ENCODE measurements around the gene NOTCH2.

The NOTCH2 gene

GRCh38 chr1:119935915-119936314 lies 133.5 kb downstream of the NOTCH2 start:
- H3K9ac ChIP-seq (ENCODE audit: low read length): no peak overlapping the region
- no peaks in the 10 kb centered on the region for H3K79me2 ChIP-seq (ENCODE audit: control insufficient read depth, insufficient read depth, low read length, poor library complexity)
- H3K4me3 ChIP-seq (ENCODE audit: low read depth, low read length): no peak overlapping the region
- peaks cover 0 to 2% of the 10 kb centered on the region in 2 experiments for H3K4me1 ChIP-seq (ENCODE audit: control insufficient read depth in 1 of 2, insufficient read depth in 2 of 2, low read length in 2 of 2)
- no peak for DNase-seq
- H4K12ac ChIP-seq (ENCODE audit: low read depth, low read length): no peak overlapping the region
- no peak overlapping the region for H3K27ac ChIP-seq (ENCODE audit: low read depth, low read length)
- no peak overlapping the region for H3K18ac ChIP-seq (ENCODE audit: low read length)
- H3K9me3 ChIP-seq (ENCODE audit: insufficient read depth, low read depth, low read length): no peaks in the 10 kb centered on the region
- H4K8ac ChIP-seq (ENCODE audit: low read depth, low read length): no peak overlapping the region
- no peak overlapping the region for H2BK12ac ChIP-seq (ENCODE audit: low read length)
- H2AFZ ChIP-seq (ENCODE audit: insufficient read depth, low read length, poor library complexity): no peak overlapping the region
- H3K4me2 ChIP-seq (ENCODE audit: low read length): no peak overlapping the region
- H3K23ac ChIP-seq (ENCODE audit: low read length): no peak overlapping the region
- H4K91ac ChIP-seq (ENCODE audit: low read depth, low read length): no peak overlapping the region
- H2AK5ac ChIP-seq (ENCODE audit: low read length): no peak overlapping the region
- peaks cover 11 to 26% of the 10 kb centered on the region in 2 experiments for H3K36me3 ChIP-seq (ENCODE audit: control insufficient read depth in 1 of 2, insufficient read depth in 2 of 2, low read length in 2 of 2)
- no peak overlapping the region for H2BK5ac ChIP-seq (ENCODE audit: low read depth, low read length, poor library complexity)
- no peak overlapping the region for H2BK120ac ChIP-seq (ENCODE audit: insufficient read depth, low read length, poor library complexity)
- H3K27me3 ChIP-seq (ENCODE audit: insufficient read depth, low read length): no peaks in the 10 kb centered on the region
- no peak overlapping the region for H3K4ac ChIP-seq (ENCODE audit: low read depth, low read length)
- no CpG with 5 or more reads among the region's 2 CpGs for WGBS (ENCODE audit: extremely low coverage, insufficient coverage, insufficient read length)
- H3K79me1 ChIP-seq (ENCODE audit: low read length): no peaks in the 10 kb centered on the region
- no peak overlapping the region for H3K14ac ChIP-seq (ENCODE audit: low read length)

- Histone ChIP-seq H3K4ac (ENCODE audit: low read depth, low read length) (no peak overlapping the region), H4K12ac (ENCODE audit: low read depth, low read length) (no peak overlapping the region), H3K14ac (ENCODE audit: low read length) (no peak overlapping the region), H3K36me3 (ENCODE audit: control insufficient read depth in 1 of 2, insufficient read depth in 2 of 2, low read length in 2 of 2) (peaks cover 11 to 24% of the 10 kb centered on the region in 2 experiments), H3K4me2 (ENCODE audit: low read length) (no peak overlapping the region), H2BK5ac (ENCODE audit: low read depth, low read length, poor library complexity) (no peak overlapping the region), H3K23ac (ENCODE audit: low read length) (no peak overlapping the region), H3K9ac (ENCODE audit: low read length) (no peak overlapping the region), H3K79me2 (ENCODE audit: control insufficient read depth, insufficient read depth, low read length, poor library complexity) (no peaks in the 10 kb centered on the region), H3K4me3 (ENCODE audit: low read depth, low read length) (no peak overlapping the region), H3K27me3 (ENCODE audit: insufficient read depth, low read length) (no peaks in the 10 kb centered on the region), H3K18ac (ENCODE audit: low read length) (no peak overlapping the region), H2AFZ (ENCODE audit: insufficient read depth, low read length, poor library complexity) (no peak overlapping the region), H4K8ac (ENCODE audit: low read depth, low read length) (no peak overlapping the region), H3K79me1 (ENCODE audit: low read length) (no peaks in the 10 kb centered on the region), H3K27ac (ENCODE audit: low read depth, low read length) (no peak overlapping the region), H2BK12ac (ENCODE audit: low read length) (no peak overlapping the region), H3K9me3 (ENCODE audit: insufficient read depth, low read depth, low read length) (no peaks in the 10 kb centered on the region), H2BK120ac (ENCODE audit: insufficient read depth, low read length, poor library complexity) (no peak overlapping the region), H4K91ac (ENCODE audit: low read depth, low read length) (no peak overlapping the region), H3K4me1 (ENCODE audit: control insufficient read depth in 1 of 2, insufficient read depth in 2 of 2, low read length in 2 of 2) (peaks cover 0 to 2% of the 10 kb centered on the region in 2 experiments), H2AK5ac (ENCODE audit: low read length) (no peak overlapping the region)
- DNase-seq: no peak
- WGBS (ENCODE audit: extremely low coverage, insufficient coverage, insufficient read length): no CpG with 5 or more reads among the region's 1 CpG
Observed at GRCh38 chr1:119935373-119935772, 134.1 kb downstream of the NOTCH2 start.

- Histone ChIP-seq H3K9ac (ENCODE audit: low read length) (no peak overlapping the region), H4K8ac (ENCODE audit: low read depth, low read length) (no peak overlapping the region), H3K27ac (ENCODE audit: low read depth, low read length) (no peak overlapping the region), H3K23ac (ENCODE audit: low read length) (no peak overlapping the region), H2AK5ac (ENCODE audit: low read length) (no peak overlapping the region), H4K91ac (ENCODE audit: low read depth, low read length) (no peak overlapping the region), H3K79me1 (ENCODE audit: low read length) (no peaks in the 10 kb centered on the region), H3K9me3 (ENCODE audit: insufficient read depth, low read depth, low read length) (no peaks in the 10 kb centered on the region), H4K12ac (ENCODE audit: low read depth, low read length) (no peak overlapping the region), H2AFZ (ENCODE audit: insufficient read depth, low read length, poor library complexity) (no peak overlapping the region), H3K4me3 (ENCODE audit: low read depth, low read length) (no peak overlapping the region), H3K27me3 (ENCODE audit: insufficient read depth, low read length) (no peaks in the 10 kb centered on the region), H3K79me2 (ENCODE audit: control insufficient read depth, insufficient read depth, low read length, poor library complexity) (no peaks in the 10 kb centered on the region), H3K36me3 (ENCODE audit: control insufficient read depth in 1 of 2, insufficient read depth in 2 of 2, low read length in 2 of 2) (peaks cover 13 to 23% of the 10 kb centered on the region in 2 experiments), H3K4ac (ENCODE audit: low read depth, low read length) (no peak overlapping the region), H3K4me1 (ENCODE audit: control insufficient read depth in 1 of 2, insufficient read depth in 2 of 2, low read length in 2 of 2) (peaks cover 0 to 2% of the 10 kb centered on the region in 2 experiments), H3K18ac (ENCODE audit: low read length) (no peak overlapping the region), H2BK5ac (ENCODE audit: low read depth, low read length, poor library complexity) (no peak overlapping the region), H3K4me2 (ENCODE audit: low read length) (no peak overlapping the region), H2BK12ac (ENCODE audit: low read length) (no peak overlapping the region), H3K14ac (ENCODE audit: low read length) (no peak overlapping the region), H2BK120ac (ENCODE audit: insufficient read depth, low read length, poor library complexity) (no peak overlapping the region)
- DNase-seq: no peak
Observed at GRCh38 chr1:119933397-119933796, 136.1 kb downstream of the NOTCH2 start.

- Histone ChIP-seq H3K4ac (ENCODE audit: low read depth, low read length) (no peak overlapping the region), H3K36me3 (ENCODE audit: control insufficient read depth in 1 of 2, insufficient read depth in 2 of 2, low read length in 2 of 2) (peaks cover 13 to 28% of the 10 kb centered on the region in 2 experiments), H3K9ac (ENCODE audit: low read length) (no peak overlapping the region), H3K79me1 (ENCODE audit: low read length) (no peaks in the 10 kb centered on the region), H3K4me2 (ENCODE audit: low read length) (no peak overlapping the region), H3K27ac (ENCODE audit: low read depth, low read length) (no peak overlapping the region), H3K14ac (ENCODE audit: low read length) (no peak overlapping the region), H4K12ac (ENCODE audit: low read depth, low read length) (no peak overlapping the region), H2AFZ (ENCODE audit: insufficient read depth, low read length, poor library complexity) (no peak overlapping the region), H3K27me3 (ENCODE audit: insufficient read depth, low read length) (no peaks in the 10 kb centered on the region), H4K8ac (ENCODE audit: low read depth, low read length) (no peak overlapping the region), H3K23ac (ENCODE audit: low read length) (no peak overlapping the region), H2AK5ac (ENCODE audit: low read length) (no peak overlapping the region), H3K9me3 (ENCODE audit: insufficient read depth, low read depth, low read length) (no peaks in the 10 kb centered on the region), H2BK120ac (ENCODE audit: insufficient read depth, low read length, poor library complexity) (no peak overlapping the region), H2BK12ac (ENCODE audit: low read length) (no peak overlapping the region), H3K18ac (ENCODE audit: low read length) (no peak overlapping the region), H3K79me2 (ENCODE audit: control insufficient read depth, insufficient read depth, low read length, poor library complexity) (no peaks in the 10 kb centered on the region), H3K4me3 (ENCODE audit: low read depth, low read length) (no peak overlapping the region), H4K91ac (ENCODE audit: low read depth, low read length) (no peak overlapping the region), H3K4me1 (ENCODE audit: control insufficient read depth in 1 of 2, insufficient read depth in 2 of 2, low read length in 2 of 2) (no peaks in the 10 kb centered on the region), H2BK5ac (ENCODE audit: low read depth, low read length, poor library complexity) (no peak overlapping the region)
- DNase-seq: no peak
- no CpG with 5 or more reads among the region's 1 CpG for WGBS (ENCODE audit: extremely low coverage, insufficient coverage, insufficient read length)
Observed at GRCh38 chr1:119929643-119930315, 139.7 kb downstream of the NOTCH2 start.

Measured in trophoblast cell (in vitro differentiated cells and primary cell).